Osteocyte (in vitro differentiated cells): ENCODE data around the gene CCT4. TPM values are rescaled to one million over a fixed set of nuclear protein-coding genes. Genes with fewer than 3 reads are reported as not detected.
A peak's percentile ranks its signal among the peaks of the same experiment; 100 is the strongest.
"Not testable (repeated sequence)": the region's sequence is repeated elsewhere in the genome, so short reads cannot be mapped to it uniquely, and the experiment has no call there.

Experiments
- DNase-seq: peaks from one replicate; pipeline ENCODE4 v3.0.0; 2021; ENCODE audit warnings: mixed read lengths; ENCODE audit not compliant: unreplicated experiment; ENCODE audit errors: extremely low spot score
- H3K27ac Mint-ChIP-seq: one replicate; pipeline ENCODE4 v1.8.0; 2021; ENCODE audit warnings: mild to moderate bottlenecking, mixed read lengths; ENCODE audit not compliant: unreplicated experiment
- H3K27me3 Mint-ChIP-seq: one replicate; pipeline ENCODE4 v1.8.0; 2021; ENCODE audit warnings: mixed read lengths; ENCODE audit not compliant: unreplicated experiment
- H3K36me3 Mint-ChIP-seq: one replicate; pipeline ENCODE4 v1.8.0; 2021; ENCODE audit warnings: mixed read lengths; ENCODE audit not compliant: unreplicated experiment
- H3K4me1 Mint-ChIP-seq: one replicate; pipeline ENCODE4 v1.8.0; 2021; ENCODE audit warnings: mixed read lengths; ENCODE audit not compliant: unreplicated experiment
- H3K4me3 Mint-ChIP-seq: one replicate; pipeline ENCODE4 v1.8.0; 2021; ENCODE audit warnings: mild to moderate bottlenecking, moderate library complexity, mixed read lengths; ENCODE audit not compliant: unreplicated experiment
- H3K9me3 Mint-ChIP-seq: one replicate; pipeline ENCODE4 v1.8.0; 2021; ENCODE audit warnings: mixed read lengths; ENCODE audit not compliant: unreplicated experiment
- total RNA-seq: library from RNA; stranded (reverse); gene quantifications from 2 replicates; pipeline ENCODE4 v1.2.1, GENCODE V29; 2021
- TF ChIP-seq, protein P1 (sequence below): fragments of 200-600 bp; sonication (generic); IDR thresholded peaks from 2 replicates; pipeline ENCODE4 v1.5.0; 2021; ENCODE audit warnings: antibody characterized with exemption, mild to moderate bottlenecking, moderate library complexity

The CCT4 gene
- total RNA-seq, 1 donor from 2014 or later: 125 TPM

DNA sequence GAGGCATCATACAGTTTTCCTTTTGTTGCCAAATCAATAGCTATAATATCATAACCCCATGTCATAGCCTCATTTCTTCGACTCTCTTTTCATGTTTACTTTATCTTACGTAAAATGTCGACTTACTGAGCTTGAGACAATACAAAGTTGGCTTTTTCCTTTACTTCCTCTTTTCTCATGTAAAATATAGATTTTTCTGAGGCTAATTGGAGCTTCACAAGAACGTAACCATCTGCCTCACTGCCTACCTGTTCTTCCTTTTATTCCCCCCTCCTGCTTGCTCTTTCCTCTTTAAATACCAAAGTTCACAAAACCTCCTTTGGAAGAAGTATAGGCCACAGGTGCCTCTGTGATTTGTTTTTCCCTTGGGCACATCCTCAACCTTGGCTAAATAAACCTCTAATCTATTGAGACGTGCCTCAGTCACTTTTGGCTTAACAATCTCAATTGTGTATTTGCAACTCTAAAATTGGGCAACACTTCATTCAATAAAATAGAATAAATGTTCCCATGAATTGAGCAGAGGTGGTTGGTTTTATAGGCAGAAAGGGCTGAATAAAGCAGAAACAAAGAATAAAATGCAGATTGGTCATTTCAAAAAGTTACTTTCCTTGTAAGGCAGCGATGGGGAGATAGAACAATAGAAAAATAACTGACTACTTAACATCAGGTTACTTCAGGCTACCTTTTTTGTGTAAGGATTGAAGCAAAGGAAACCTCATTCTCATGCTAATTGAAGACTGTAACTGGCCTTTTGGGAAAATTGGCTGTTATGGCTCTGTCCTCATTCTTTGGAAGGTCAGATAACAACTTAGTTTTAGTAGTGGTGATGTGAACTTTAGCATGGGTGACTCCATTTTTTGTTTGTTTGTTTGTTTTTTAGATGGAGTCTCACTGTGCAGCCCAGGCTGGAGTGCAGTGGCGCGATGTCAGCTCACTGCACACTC is 38.3 kb upstream of the CCT4 start:
- H3K36me3 Mint-ChIP-seq: no peaks in the 10 kb centered on the region
- TF ChIP-seq, protein P1, sequence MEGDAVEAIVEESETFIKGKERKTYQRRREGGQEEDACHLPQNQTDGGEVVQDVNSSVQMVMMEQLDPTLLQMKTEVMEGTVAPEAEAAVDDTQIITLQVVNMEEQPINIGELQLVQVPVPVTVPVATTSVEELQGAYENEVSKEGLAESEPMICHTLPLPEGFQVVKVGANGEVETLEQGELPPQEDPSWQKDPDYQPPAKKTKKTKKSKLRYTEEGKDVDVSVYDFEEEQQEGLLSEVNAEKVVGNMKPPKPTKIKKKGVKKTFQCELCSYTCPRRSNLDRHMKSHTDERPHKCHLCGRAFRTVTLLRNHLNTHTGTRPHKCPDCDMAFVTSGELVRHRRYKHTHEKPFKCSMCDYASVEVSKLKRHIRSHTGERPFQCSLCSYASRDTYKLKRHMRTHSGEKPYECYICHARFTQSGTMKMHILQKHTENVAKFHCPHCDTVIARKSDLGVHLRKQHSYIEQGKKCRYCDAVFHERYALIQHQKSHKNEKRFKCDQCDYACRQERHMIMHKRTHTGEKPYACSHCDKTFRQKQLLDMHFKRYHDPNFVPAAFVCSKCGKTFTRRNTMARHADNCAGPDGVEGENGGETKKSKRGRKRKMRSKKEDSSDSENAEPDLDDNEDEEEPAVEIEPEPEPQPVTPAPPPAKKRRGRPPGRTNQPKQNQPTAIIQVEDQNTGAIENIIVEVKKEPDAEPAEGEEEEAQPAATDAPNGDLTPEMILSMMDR: no peak
- H3K4me3 Mint-ChIP-seq: no peak overlapping the region
- H3K4me1 Mint-ChIP-seq: peaks cover 9% of the 10 kb centered on the region
- no peaks in the 10 kb centered on the region for H3K9me3 Mint-ChIP-seq
- no peak for DNase-seq
- no peaks in the 10 kb centered on the region for H3K27me3 Mint-ChIP-seq
- no peak overlapping the region for H3K27ac Mint-ChIP-seq

DNA sequence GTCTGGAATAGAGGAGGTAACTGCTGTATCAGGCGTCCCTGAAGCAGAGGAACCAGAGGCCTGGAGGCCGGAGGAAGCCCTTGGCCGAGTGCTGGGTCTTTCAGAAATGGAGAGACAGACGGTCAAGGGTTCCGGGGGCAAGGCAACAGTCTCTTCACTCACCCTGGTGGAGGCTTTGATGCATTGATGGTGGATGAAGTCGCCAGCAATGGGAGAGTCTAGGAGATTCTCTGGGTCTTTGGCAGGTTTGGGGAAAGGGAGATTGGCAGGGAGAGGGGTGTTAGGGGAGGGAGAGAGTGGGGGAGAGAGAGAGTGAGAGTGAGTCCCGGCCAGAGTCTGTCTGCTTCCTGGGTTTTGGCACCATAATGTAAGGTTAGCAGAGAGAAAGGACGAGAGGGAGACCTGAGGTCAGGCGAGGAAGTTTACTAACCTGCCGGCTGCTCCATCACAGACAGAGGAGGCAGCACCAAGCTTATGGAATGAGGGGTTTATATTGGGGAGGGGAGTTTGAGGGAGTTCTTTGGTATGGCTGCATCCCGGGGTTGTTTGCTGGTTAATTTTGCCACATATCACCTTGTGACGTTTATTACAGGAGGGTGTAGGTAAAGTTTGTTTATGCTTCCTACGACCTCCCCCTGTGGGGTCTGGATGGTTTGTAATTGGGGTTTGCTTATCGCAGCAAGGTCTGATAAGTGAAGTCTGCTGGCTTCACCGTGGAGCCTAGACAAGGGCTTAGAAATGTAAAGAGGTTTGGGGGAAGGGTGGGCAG is 36.6 kb upstream of the CCT4 start:
- peak; percentile 32 for DNase-seq
- H3K9me3 Mint-ChIP-seq: no peaks in the 10 kb centered on the region
- H3K27me3 Mint-ChIP-seq: no peaks in the 10 kb centered on the region
- TF ChIP-seq, protein P1: no peak
- H3K36me3 Mint-ChIP-seq: no peaks in the 10 kb centered on the region
- H3K4me3 Mint-ChIP-seq: no peak overlapping the region
- H3K4me1 Mint-ChIP-seq: peaks cover 11% of the 10 kb centered on the region
- H3K27ac Mint-ChIP-seq: no peak overlapping the region

DNA sequence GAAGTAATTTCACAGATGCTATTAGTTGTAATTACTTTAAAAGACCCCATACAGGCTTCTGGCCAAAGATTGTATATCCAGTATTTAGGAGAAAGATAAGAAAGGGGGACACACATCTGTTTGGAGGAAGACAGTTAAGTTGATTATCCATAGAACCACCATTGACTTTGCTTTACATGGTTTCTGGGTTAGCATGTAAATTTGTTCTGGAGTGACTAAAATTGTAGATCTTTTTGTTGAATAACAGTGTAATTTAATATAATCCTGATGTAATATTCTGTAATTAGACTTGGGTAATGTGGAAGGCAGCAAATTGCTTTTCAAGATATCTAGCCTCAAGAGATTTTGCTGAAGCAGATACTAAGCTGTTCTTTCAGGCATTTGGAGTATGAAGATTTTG is 34.3 kb upstream of the CCT4 start:
- no peak for DNase-seq
- Mint-ChIP-seq H3K4me1 (peaks cover 8% of the 10 kb centered on the region), H3K36me3 (no peaks in the 10 kb centered on the region), H3K27me3 (no peaks in the 10 kb centered on the region), H3K27ac (no peak overlapping the region), H3K4me3 (no peak overlapping the region), H3K9me3 (no peaks in the 10 kb centered on the region)
- TF ChIP-seq, protein P1: no peak

DNA sequence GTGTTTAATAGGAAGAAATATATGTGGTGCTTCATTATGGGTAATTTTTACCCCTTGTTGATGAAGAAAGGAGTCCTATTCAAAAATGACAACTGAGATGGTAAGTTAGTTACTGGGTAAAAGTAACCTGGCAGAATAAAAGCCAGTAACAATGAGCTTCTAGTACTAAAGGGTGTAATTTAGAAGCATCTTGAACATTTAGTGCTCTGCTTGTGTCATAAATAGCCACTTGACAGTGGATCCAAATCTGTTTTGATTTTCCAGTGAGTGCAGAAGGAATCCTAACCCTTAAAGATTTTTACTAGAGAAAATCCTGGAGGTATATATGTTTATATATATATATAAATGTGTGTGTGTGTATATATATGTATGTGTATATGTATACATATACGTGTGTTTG is 32.1 kb upstream of the CCT4 start:
- Mint-ChIP-seq H3K4me1 (peaks cover 7% of the 10 kb centered on the region), H3K27ac (no peak overlapping the region), H3K27me3 (no peaks in the 10 kb centered on the region), H3K9me3 (no peaks in the 10 kb centered on the region), H3K4me3 (no peak overlapping the region), H3K36me3 (no peaks in the 10 kb centered on the region)
- TF ChIP-seq, protein P1: no peak
- no peak for DNase-seq

DNA sequence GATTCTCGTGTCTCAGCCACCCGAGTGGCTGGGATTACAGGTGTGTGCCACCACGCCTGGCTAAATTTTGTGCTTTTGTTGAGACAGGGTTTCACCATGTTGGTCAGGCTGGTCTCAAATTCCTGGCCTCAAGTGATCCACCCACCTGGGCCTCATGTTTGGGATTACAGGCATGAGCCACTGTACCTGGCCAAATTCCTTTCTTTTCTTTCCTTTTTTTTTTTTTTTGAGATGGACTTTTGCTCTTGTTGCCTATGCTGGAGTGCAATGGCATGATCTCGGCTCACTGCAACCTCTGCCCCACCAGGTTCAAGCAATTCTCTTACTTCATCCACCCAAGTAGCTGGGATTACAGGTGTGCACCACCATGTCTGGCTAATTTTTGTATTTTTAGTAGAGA is 26.3 kb upstream of the CCT4 start:
- H3K27me3 Mint-ChIP-seq, H3K4me3 Mint-ChIP-seq, H3K9me3 Mint-ChIP-seq, DNase-seq, H3K27ac Mint-ChIP-seq, H3K4me1 Mint-ChIP-seq, H3K36me3 Mint-ChIP-seq: not testable (repeated sequence)
